PFSK-1 (cell line): Measurements from ENCODE around the gene NRROS.

Experiments
- POLR2AphosphoS5 ChIP-seq: IDR thresholded peaks from 2 replicates; pipeline ENCODE4 v1.6.1; 2012; ENCODE audit warnings: low read depth, mild to moderate bottlenecking, control low read depth, low read length, moderate library complexity
- TAF1 ChIP-seq: IDR thresholded peaks from 2 replicates; pipeline ENCODE4 v1.6.1; 2012; ENCODE audit warnings: low read length, control low read depth, borderline replicate concordance; ENCODE audit not compliant: insufficient read depth

DNA sequence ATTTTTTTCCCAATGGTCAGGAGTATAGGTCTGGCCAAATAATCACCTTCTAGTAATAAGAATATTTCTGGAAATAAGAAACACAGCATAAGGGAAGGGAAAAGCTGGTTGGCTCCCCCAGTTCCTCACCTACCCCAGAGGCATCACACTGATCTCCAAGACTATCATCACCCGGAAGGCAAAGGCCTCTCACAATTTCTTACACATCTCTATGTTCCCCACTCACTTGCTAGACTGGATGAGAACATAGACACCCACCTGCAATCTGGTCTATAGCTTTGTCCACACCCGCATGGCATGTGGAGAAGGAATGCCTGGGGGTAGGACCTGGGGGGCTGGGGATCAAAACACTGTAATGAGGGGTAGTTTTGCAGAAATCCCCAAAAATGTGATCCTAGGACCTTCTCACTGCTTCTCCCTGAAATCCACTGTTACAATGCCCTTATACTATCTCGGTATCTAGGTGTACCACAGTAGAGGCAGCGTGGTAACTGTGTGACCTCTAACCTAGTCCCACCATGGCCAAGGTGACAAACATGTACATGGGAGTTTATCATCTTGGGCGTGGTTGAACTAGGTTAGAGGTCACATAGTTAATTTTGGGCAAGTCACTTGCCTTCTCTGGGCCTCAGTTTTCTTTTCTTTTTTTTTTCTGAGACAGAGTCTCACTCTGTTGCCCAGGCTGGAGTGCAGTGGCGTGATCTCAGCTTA is 29.5 kb upstream of the NRROS start:
- TF ChIP-seq TAF1 (no peak), POLR2AphosphoS5 (no peak)
